Caco-2 (cell line): ENCODE results near the gene WDR81. TPM values are rescaled to one million over a fixed set of nuclear protein-coding genes. Genes with fewer than 3 reads are reported as not detected.
"Not testable (repeated sequence)": the region's sequence is repeated elsewhere in the genome, so short reads cannot be mapped to it uniquely, and the experiment has no call there.

Experiments
- BruUV-seq: library from RNA; stranded (reverse); fragments of 400-500 nt; replicated peaks from 2 replicates; lab custom pipeline; 2021; lab: Mats Ljungman, UMichigan
- CTCF ChIA-PET: fragments of 300-600 bp; sonication (Branson Sonifier 250); formaldehyde crosslinking; loops from one replicate; lab custom pipeline; 2022; ENCODE audit warnings: antibody characterized with exemption; lab: Charles Lee
- POLR2A ChIA-PET: fragments of 300-600 bp; sonication (Branson Sonifier 250); formaldehyde crosslinking; loops from one replicate; lab custom pipeline; 2022; ENCODE audit warnings: antibody characterized with exemption; lab: Charles Lee
- DNase-seq, 2 experiments: peaks; one replicate each; pipeline versions ENCODE4 v3.0.0 to v3.0.0-alpha.2; 2020 to 2022
- H3K27me3 ChIP-seq: replicated peaks from 2 replicates; pipeline ENCODE4 v1.6.0; 2011; ENCODE audit warnings: low read length; ENCODE audit not compliant: control insufficient read depth, insufficient read depth
- H3K36me3 ChIP-seq: 2 replicates; pipeline ENCODE4 v1.5.1; 2011; ENCODE audit warnings: low read length; ENCODE audit not compliant: control insufficient read depth, insufficient read depth
- H3K4me1 ChIP-seq: fragments of 250-450 bp; sonication (Bioruptor Pico); 2 replicates; pipeline ENCODE4 v1.5.1; 2020; ENCODE audit warnings: mild to moderate bottlenecking
- H3K4me3 ChIP-seq: 2 replicates; pipeline ENCODE4 v1.5.1; 2011; ENCODE audit warnings: low read depth, mild to moderate bottlenecking, control low read depth, low read length
- H3K9me3 ChIP-seq: fragments of 250-450 bp; sonication (Bioruptor Pico); 2 replicates; pipeline ENCODE4 v1.5.1; 2020; ENCODE audit warnings: mild to moderate bottlenecking, moderate library complexity
- H3K27ac Mint-ChIP-seq: one replicate; pipeline ENCODE4 v1.8.0; 2022; ENCODE audit warnings: mixed read lengths; ENCODE audit not compliant: unreplicated experiment
- H3K27me3 Mint-ChIP-seq: one replicate; pipeline ENCODE4 v1.8.0; 2022; ENCODE audit warnings: mixed read lengths; ENCODE audit not compliant: insufficient read depth, unreplicated experiment
- H3K36me3 Mint-ChIP-seq: one replicate; pipeline ENCODE4 v1.8.0; 2022; ENCODE audit warnings: mild to moderate bottlenecking, mixed read lengths; ENCODE audit not compliant: insufficient read depth, unreplicated experiment
- H3K4me1 Mint-ChIP-seq: one replicate; pipeline ENCODE4 v1.8.0; 2022; ENCODE audit warnings: low read depth, mixed read lengths; ENCODE audit not compliant: unreplicated experiment
- H3K4me3 Mint-ChIP-seq: one replicate; pipeline ENCODE4 v1.8.0; 2022; ENCODE audit warnings: mild to moderate bottlenecking, moderate library complexity, mixed read lengths; ENCODE audit not compliant: unreplicated experiment
- H3K9me3 Mint-ChIP-seq: one replicate; pipeline ENCODE4 v1.8.0; 2022; ENCODE audit warnings: mixed read lengths; ENCODE audit not compliant: unreplicated experiment
- CTCF ChIP-seq, 2 experiments: fragments of 200-600 bp in 1 of 2; IDR thresholded peaks; 1 replicate in 1 of 2; 2 replicates in 1 of 2; pipeline versions ENCODE4 v1.5.1 to v1.8.0; 2011 to 2022; ENCODE audit warnings: antibody characterized with exemption in 1 of 2, control low read depth in 1 of 2, inconsistent platforms in 1 of 2, low read depth in 1 of 2, low read length in 1 of 2, mild to moderate bottlenecking in 1 of 2, moderate library complexity in 1 of 2; ENCODE audit not compliant: insufficient read depth in 1 of 2, severe bottlenecking in 1 of 2, unreplicated experiment in 1 of 2
- intact Hi-C: fragments of 100-400 bp; cut with micrococcal nuclease; formaldehyde crosslinking; loops from one replicate; pipeline ENCODE4 v1.10.0; 2022; ENCODE audit not compliant: unreplicated experiment
- total RNA-seq: library from RNA; stranded (reverse); gene quantifications from 2 replicates; pipeline ENCODE4 v1.2.3, GENCODE V29; 2022

Gene WDR81
- total RNA-seq, 1 experiment from 2014 or later = 26.6 TPM

- Histone ChIP-seq H3K36me3 (peaks cover 2% of the 10 kb centered on the region; the same call in 1 of the 2 replicates), H3K4me3 (no peak overlapping the region), H3K27me3 (no peaks in the 10 kb centered on the region), H3K9me3 (no peaks in the 10 kb centered on the region), H3K4me1 (peaks cover 31% of the 10 kb centered on the region)
- ChIA-PET CTCF (interaction anchor here (0.8 to 2.2 kb wide), 2 partner anchors 17 to 21 kb away, joined by 3 to 17 read pairs; no protein-coding TSS in a partner anchor), POLR2A (interaction anchor here (1.9 kb wide), 1 partner anchor 32 kb away, joined by 19 read pairs; no protein-coding TSS in a partner anchor)
- Mint-ChIP-seq H3K36me3 (peaks cover 17% of the 10 kb centered on the region), H3K27me3 (no peaks in the 10 kb centered on the region), H3K4me3 (no peak overlapping the region), H3K4me1 (peaks cover 29% of the 10 kb centered on the region), H3K27ac (peak overlapping the region; percentile 75), H3K9me3 (no peaks in the 10 kb centered on the region)
- BruUV-seq = TSS peak; percentile 38
- intact Hi-C loops = no loop called here
- no peak for TF ChIP-seq CTCF (IDR thresholded peaks at IDR 0.05; ENCODE audit: insufficient read depth in 1 of 2, low read depth in 1 of 2, low read length in 1 of 2, severe bottlenecking in 1 of 2, unreplicated experiment in 1 of 2)
- DNase-seq = no peak
Measured at GRCh38 chr17:1737531-1738291, 13.2 kb downstream of the WDR81 start.

- Mint-ChIP-seq H3K4me3 (peak overlapping the region; percentile 46), H3K27ac (peak overlapping the region; percentile 60), H3K4me1 (peaks cover 19% of the 10 kb centered on the region)
- H3K4me3 ChIP-seq, H3K9me3 ChIP-seq, H3K36me3 Mint-ChIP-seq, intact Hi-C loops, H3K9me3 Mint-ChIP-seq, CTCF ChIA-PET, BruUV-seq, H3K27me3 ChIP-seq, H3K27me3 Mint-ChIP-seq, H3K36me3 ChIP-seq, DNase-seq: not testable (repeated sequence)
- H3K4me1 ChIP-seq = peaks cover 26% of the 10 kb centered on the region
- POLR2A ChIA-PET = interaction anchor here (0.9 to 1.5 kb wide), 2 partner anchors 13 to 25 kb away, joined by 3 to 13 read pairs; no protein-coding TSS in a partner anchor
Measured at GRCh38 chr17:1741899-1742298, 17.4 kb downstream of the WDR81 start.

GRCh38 chr17:1742371-1743087 is 18.0 kb downstream of the WDR81 start, which contains the start of gene SERPINF2:
Gene SERPINF2 (plus strand): TSS chr17:1742871. CDS start chr17:1744996, 2,125 bp downstream.
- Histone ChIP-seq H3K36me3 (peaks cover 7% of the 10 kb centered on the region), H3K4me3 (peak within 1 kb of the TSS; percentile 34), H3K9me3 (no peaks in the 10 kb centered on the region), H3K27me3 (no peaks in the 10 kb centered on the region), H3K4me1 (peaks cover 20% of the 10 kb centered on the region)
- ChIA-PET POLR2A (interaction anchor here (0.9 to 1.5 kb wide), 2 partner anchors 13 to 26 kb away, joined by 3 to 13 read pairs; no protein-coding TSS in a partner anchor), CTCF (interaction anchor here (1.0 kb wide), 1 partner anchor 41 kb away, joined by 3 read pairs; no protein-coding TSS in a partner anchor)
- DNase-seq = peak; percentile 59 to 72
- H3K36me3 Mint-ChIP-seq = no peaks in the 10 kb centered on the region
- intact Hi-C loops = no loop called here
- no TSS peak for BruUV-seq
- peak within 1 kb of the TSS; percentile 60 for H3K27ac Mint-ChIP-seq
- H3K4me1 Mint-ChIP-seq = peaks cover 16% of the 10 kb centered on the region
- no peak for TF ChIP-seq CTCF (IDR thresholded peaks at IDR 0.05; ENCODE audit: insufficient read depth in 1 of 2, low read depth in 1 of 2, low read length in 1 of 2, severe bottlenecking in 1 of 2, unreplicated experiment in 1 of 2)
- H3K4me3 Mint-ChIP-seq = peak within 1 kb of the TSS; percentile 63
- no peaks in the 10 kb centered on the region for H3K27me3 Mint-ChIP-seq
- no peaks in the 10 kb centered on the region for H3K9me3 Mint-ChIP-seq
